HEK293 (cell line): ENCODE measurements around the gene LETM1.

Experiments used
- CTCF ChIA-PET: fragments of 350-600 bp; formaldehyde crosslinking; extraction: SDS; loops from one replicate; lab custom pipeline; 2021; ENCODE audit warnings: antibody characterized with exemption; lab: Yijun Ruan, JAX
- POLR2A ChIA-PET: fragments of 300-600 bp; formaldehyde crosslinking; extraction: SDS; loops from one replicate; lab custom pipeline; 2020; ENCODE audit warnings: antibody characterized with exemption, inconsistent platforms; lab: Yijun Ruan, JAX
- H3K27ac ChIP-seq: fragments of 200-500 bp; sonication (Bioruptor generic); 2 replicates; pipeline ENCODE4 v1.5.1; 2014; ENCODE audit warnings: low read depth, low read length, control low read depth, inconsistent platforms; ENCODE audit errors: extremely low read depth
- H3K36me3 ChIP-seq, 2 experiments: fragments of 200-500 bp in 1 of 2; sonication (Bioruptor generic) in 1 of 2; 1 replicate in 1 of 2; 2 replicates in 1 of 2; pipeline ENCODE4 v1.5.1; 2014 to 2017; ENCODE audit warnings: inconsistent platforms in 2 of 2, low read length in 2 of 2; ENCODE audit not compliant: control insufficient read depth in 2 of 2, insufficient read depth in 1 of 2
- H3K4me1 ChIP-seq: fragments of 200-500 bp; sonication (Bioruptor generic); 2 replicates; pipeline ENCODE4 v1.5.1; 2014; ENCODE audit warnings: mild to moderate bottlenecking, low read length, inconsistent platforms; ENCODE audit not compliant: control insufficient read depth, insufficient read depth
- H3K4me3 ChIP-seq: 2 replicates; pipeline ENCODE4 v1.5.1; 2011; ENCODE audit warnings: low read depth, mild to moderate bottlenecking, control low read depth, low read length, moderate library complexity
- H3K9me3 ChIP-seq: fragments of 200-500 bp; sonication (Bioruptor generic); 2 replicates; pipeline ENCODE4 v1.5.1; 2014; ENCODE audit warnings: low read depth, low read length, inconsistent platforms; ENCODE audit not compliant: control insufficient read depth, insufficient read depth
- HOXD13 ChIP-seq: sonication (generic); formaldehyde crosslinking; IDR thresholded peaks from 2 replicates; pipeline ENCODE4 v1.8.0; 2022; ENCODE audit warnings: missing genetic modification reagents, borderline replicate concordance
- KLF10 ChIP-seq: fragments of 450-650 bp; IDR thresholded peaks from 2 replicates; pipeline ENCODE4 v1.5.1; 2018; ENCODE audit warnings: missing biosample characterization, mild to moderate bottlenecking, missing genetic modification characterization
- SP3 ChIP-seq: fragments of 450-650 bp; formaldehyde crosslinking; IDR thresholded peaks from 2 replicates; pipeline ENCODE4 v1.5.1; 2016; ENCODE audit warnings: missing biosample characterization, missing genetic modification characterization
- YY1 ChIP-seq: fragments of 450-650 bp; formaldehyde crosslinking; IDR thresholded peaks from 2 replicates; pipeline ENCODE4 v1.5.1; 2018; ENCODE audit warnings: missing biosample characterization, missing genetic modification characterization
- ZBTB8A ChIP-seq: fragments of 450-650 bp; formaldehyde crosslinking; IDR thresholded peaks from 2 replicates; pipeline ENCODE4 v1.5.1; 2016; ENCODE audit warnings: missing biosample characterization, missing genetic modification characterization
- ZFP37 ChIP-seq: fragments of 450-650 bp; formaldehyde crosslinking; IDR thresholded peaks from 2 replicates; pipeline ENCODE4 v1.5.1; 2016; ENCODE audit warnings: missing biosample characterization, missing genetic modification characterization
- ZIC2 ChIP-seq: fragments of 450-650 bp; formaldehyde crosslinking; IDR thresholded peaks from 2 replicates; pipeline ENCODE4 v1.5.1; 2016; ENCODE audit warnings: missing biosample characterization, missing genetic modification characterization
- ZNF10 ChIP-seq: fragments of 450-650 bp; formaldehyde crosslinking; IDR thresholded peaks from 2 replicates; pipeline ENCODE4 v1.5.1; 2017; ENCODE audit warnings: missing biosample characterization, missing genetic modification characterization
- ZNF157 ChIP-seq: fragments of 450-650 bp; formaldehyde crosslinking; IDR thresholded peaks from 2 replicates; pipeline ENCODE4 v1.5.1; 2016; ENCODE audit warnings: missing biosample characterization, missing genetic modification characterization
- ZNF248 ChIP-seq: fragments of 450-650 bp; formaldehyde crosslinking; IDR thresholded peaks from 2 replicates; pipeline ENCODE4 v1.5.1; 2017; ENCODE audit warnings: missing biosample characterization, missing genetic modification characterization
- ZNF311 ChIP-seq: fragments of 450-650 bp; formaldehyde crosslinking; IDR thresholded peaks from 2 replicates; pipeline ENCODE4 v1.5.1; 2017; ENCODE audit warnings: missing biosample characterization, missing genetic modification characterization, borderline replicate concordance
- ZNF354C ChIP-seq: fragments of 450-650 bp; formaldehyde crosslinking; IDR thresholded peaks from 2 replicates; pipeline ENCODE4 v1.5.1; 2016; ENCODE audit warnings: missing biosample characterization, missing genetic modification characterization, low read depth, borderline replicate concordance
- ZNF366 ChIP-seq: fragments of 450-650 bp; formaldehyde crosslinking; conservative IDR thresholded peaks from 2 replicates; pipeline ENCODE4 v1.5.1; 2016; ENCODE audit warnings: missing biosample characterization, missing genetic modification characterization
- ZNF423 ChIP-seq: fragments of 450-650 bp; formaldehyde crosslinking; IDR thresholded peaks from 2 replicates; pipeline ENCODE4 v1.5.1; 2016; ENCODE audit warnings: missing biosample characterization, missing genetic modification characterization
- ZNF571 ChIP-seq: fragments of 450-650 bp; formaldehyde crosslinking; IDR thresholded peaks from 2 replicates; pipeline ENCODE4 v1.5.0; 2017; ENCODE audit warnings: missing biosample characterization, missing genetic modification characterization
- ZNF621 ChIP-seq: fragments of 450-650 bp; formaldehyde crosslinking; IDR thresholded peaks from 2 replicates; pipeline ENCODE4 v1.5.1; 2017; ENCODE audit warnings: missing biosample characterization, missing genetic modification characterization
- ZNF658 ChIP-seq: fragments of 450-650 bp; formaldehyde crosslinking; IDR thresholded peaks from 2 replicates; pipeline ENCODE4; 2016; ENCODE audit warnings: missing biosample characterization, missing genetic modification characterization
- ZNF777 ChIP-seq: fragments of 450-650 bp; formaldehyde crosslinking; IDR thresholded peaks from 2 replicates; pipeline ENCODE4 v1.5.1; 2017; ENCODE audit warnings: missing biosample characterization, missing genetic modification characterization, borderline replicate concordance
- ZNF830 ChIP-seq: fragments of 450-650 bp; IDR thresholded peaks from 2 replicates; pipeline ENCODE4 v1.5.0; 2018; ENCODE audit warnings: missing biosample characterization, missing genetic modification characterization, low read depth, mild to moderate bottlenecking, moderate library complexity
- ZXDB ChIP-seq: fragments of 450-650 bp; formaldehyde crosslinking; IDR thresholded peaks from 2 replicates; pipeline ENCODE4 v1.5.1; 2016; ENCODE audit warnings: missing biosample characterization, missing genetic modification characterization
- TF ChIP-seq, protein P1 (sequence below): fragments of 450-650 bp; formaldehyde crosslinking; IDR thresholded peaks from 2 replicates; pipeline ENCODE4 v1.5.1; 2017; ENCODE audit warnings: missing biosample characterization, mild to moderate bottlenecking, missing genetic modification characterization, moderate library complexity
- TF ChIP-seq, protein P2 (sequence below): fragments of 450-650 bp; formaldehyde crosslinking; IDR thresholded peaks from 2 replicates; pipeline ENCODE4 v1.5.1; 2017; ENCODE audit warnings: missing biosample characterization, missing genetic modification characterization
- TF ChIP-seq, protein P3 (sequence below): fragments of 450-650 bp; formaldehyde crosslinking; IDR thresholded peaks from 2 replicates; pipeline ENCODE4 v1.5.1; 2016; ENCODE audit warnings: missing biosample characterization, missing genetic modification characterization
- TF ChIP-seq, protein P4 (sequence below): fragments of 450-650 bp; formaldehyde crosslinking; IDR thresholded peaks from 2 replicates; pipeline ENCODE4 v1.5.1; 2016; ENCODE audit warnings: missing biosample characterization, missing genetic modification characterization, borderline replicate concordance
- TF ChIP-seq, protein P5 (sequence below): fragments of 450-650 bp; formaldehyde crosslinking; IDR thresholded peaks from 2 replicates; pipeline ENCODE4 v1.5.1; 2016; ENCODE audit warnings: missing biosample characterization, missing genetic modification characterization

The LETM1 gene

DNA sequence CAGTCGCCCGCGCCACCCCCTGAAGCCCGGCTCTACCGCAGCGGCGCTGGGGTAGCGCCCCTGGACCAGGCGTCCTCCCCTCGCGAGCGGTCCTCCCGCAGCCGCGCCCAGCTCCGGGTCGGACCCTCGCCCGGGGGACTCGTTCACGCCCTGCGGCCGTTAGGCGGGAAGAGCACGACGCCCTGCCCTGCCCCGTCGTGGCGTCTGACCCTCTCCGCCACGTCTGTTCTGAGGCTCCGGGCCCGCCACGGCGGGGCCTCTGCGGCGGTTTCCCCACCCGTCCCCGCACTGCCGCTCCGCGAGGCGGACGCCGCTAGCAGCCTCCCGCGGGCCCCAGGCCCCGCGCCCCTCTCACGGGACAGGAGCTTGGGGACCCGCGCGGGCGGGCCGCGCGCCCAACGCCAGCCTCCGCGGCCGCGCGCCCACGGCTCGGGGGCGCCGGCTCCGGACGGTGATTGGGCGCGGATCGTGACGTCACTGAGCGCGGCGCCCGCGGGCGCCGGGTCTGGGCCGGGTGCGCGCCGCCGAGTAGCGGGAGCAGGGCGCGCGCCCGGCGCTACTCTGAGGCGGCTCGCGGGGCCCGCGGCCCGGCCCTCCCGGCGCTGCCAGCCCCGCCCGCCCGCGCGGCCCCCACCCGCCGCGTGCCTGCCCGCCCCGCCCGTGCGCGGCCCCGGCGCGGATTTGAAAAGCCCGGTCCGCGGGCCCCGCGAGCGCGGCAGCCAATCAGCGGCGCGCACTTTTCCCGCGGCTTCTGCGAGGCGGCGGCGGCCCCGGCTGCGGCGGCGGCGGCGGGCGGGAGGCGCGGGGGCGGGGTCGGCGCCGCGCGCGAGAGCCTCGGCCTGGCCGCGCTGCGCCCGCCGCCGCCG lies 14.9 kb upstream of the LETM1 start, which contains the start of gene NSD2:
Gene NSD2 (plus strand): TSS at position 816 of the 866 bp plus-strand sequence. CDS start 29,262 bp downstream, outside the sequence.
- H3K9me3 ChIP-seq: no peaks in the 10 kb centered on the region
- H3K4me1 ChIP-seq: no peaks in the 10 kb centered on the region
- ChIA-PET CTCF (interaction anchor here (0.9 kb wide), 1 partner anchor 29 kb away, joined by 3 read pairs; no protein-coding TSS in a partner anchor), POLR2A (interaction anchor here (0.6 to 1.3 kb wide), 4 partner anchors 12 to 150 kb away, joined by 3 to 9 read pairs (median 3); partner anchors contain the start of genes LETM1, TACC3 and TMEM129)
- H3K36me3 ChIP-seq: no peaks in the 10 kb centered on the region; a peak in 1 of 3 replicates
- H3K27ac ChIP-seq: peak within 1 kb of the TSS; percentile 96
- peak within 1 kb of the TSS; percentile 72 for H3K4me3 ChIP-seq
- TF ChIP-seq HOXD13 (CRISPR knock-in tag) (no peak), ZNF571 (tag by site-specific recombination) (no peak), ZIC2 (0 out of 2 replicates have a peak, but pooled peaks have one; percentile 11), ZNF830 (tag by site-specific recombination) (no peak), ZNF423 (tag by site-specific recombination) (no peak), ZNF354C (no peak), ZNF621 (tag by site-specific recombination) (no peak), YY1 (tag by site-specific recombination) (no peak), ZNF157 (no peak), ZXDB (tag by site-specific recombination) (peak; percentile 86), SP3 (tag by site-specific recombination) (peak; percentile 51), ZNF248 (no peak), ZNF658 (tag by site-specific recombination) (no peak), ZBTB8A (tag by site-specific recombination) (peak; percentile 98), KLF10 (tag by site-specific recombination) (peak; percentile 53; the same call in 1 of the 2 replicates), ZNF777 (peak; percentile 55; the same call in 1 of the 2 replicates), ZNF10 (0 out of 2 replicates have a peak, but pooled peaks have one; percentile 6), ZNF366 (tag by site-specific recombination) (no peak), ZFP37 (tag by site-specific recombination) (no peak), ZNF311 (tag by site-specific recombination) (no peak)
- TF ChIP-seq, protein P1, sequence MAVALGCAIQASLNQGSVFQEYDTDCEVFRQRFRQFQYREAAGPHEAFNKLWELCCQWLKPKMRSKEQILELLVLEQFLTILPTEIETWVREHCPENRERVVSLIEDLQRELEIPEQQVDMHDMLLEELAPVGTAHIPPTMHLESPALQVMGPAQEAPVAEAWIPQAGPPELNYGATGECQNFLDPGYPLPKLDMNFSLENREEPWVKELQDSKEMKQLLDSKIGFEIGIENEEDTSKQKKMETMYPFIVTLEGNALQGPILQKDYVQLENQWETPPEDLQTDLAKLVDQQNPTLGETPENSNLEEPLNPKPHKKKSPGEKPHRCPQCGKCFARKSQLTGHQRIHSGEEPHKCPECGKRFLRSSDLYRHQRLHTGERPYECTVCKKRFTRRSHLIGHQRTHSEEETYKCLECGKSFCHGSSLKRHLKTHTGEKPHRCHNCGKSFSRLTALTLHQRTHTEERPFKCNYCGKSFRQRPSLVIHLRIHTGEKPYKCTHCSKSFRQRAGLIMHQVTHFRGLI: peak; percentile 62
- TF ChIP-seq, protein P2, sequence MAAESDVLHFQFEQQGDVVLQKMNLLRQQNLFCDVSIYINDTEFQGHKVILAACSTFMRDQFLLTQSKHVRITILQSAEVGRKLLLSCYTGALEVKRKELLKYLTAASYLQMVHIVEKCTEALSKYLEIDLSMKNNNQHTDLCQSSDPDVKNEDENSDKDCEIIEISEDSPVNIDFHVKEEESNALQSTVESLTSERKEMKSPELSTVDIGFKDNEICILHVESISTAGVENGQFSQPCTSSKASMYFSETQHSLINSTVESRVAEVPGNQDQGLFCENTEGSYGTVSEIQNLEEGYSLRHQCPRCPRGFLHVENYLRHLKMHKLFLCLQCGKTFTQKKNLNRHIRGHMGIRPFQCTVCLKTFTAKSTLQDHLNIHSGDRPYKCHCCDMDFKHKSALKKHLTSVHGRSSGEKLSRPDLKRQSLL (tag by site-specific recombination): no peak; the same call in 1 of the 2 replicates
- TF ChIP-seq, protein P3, sequence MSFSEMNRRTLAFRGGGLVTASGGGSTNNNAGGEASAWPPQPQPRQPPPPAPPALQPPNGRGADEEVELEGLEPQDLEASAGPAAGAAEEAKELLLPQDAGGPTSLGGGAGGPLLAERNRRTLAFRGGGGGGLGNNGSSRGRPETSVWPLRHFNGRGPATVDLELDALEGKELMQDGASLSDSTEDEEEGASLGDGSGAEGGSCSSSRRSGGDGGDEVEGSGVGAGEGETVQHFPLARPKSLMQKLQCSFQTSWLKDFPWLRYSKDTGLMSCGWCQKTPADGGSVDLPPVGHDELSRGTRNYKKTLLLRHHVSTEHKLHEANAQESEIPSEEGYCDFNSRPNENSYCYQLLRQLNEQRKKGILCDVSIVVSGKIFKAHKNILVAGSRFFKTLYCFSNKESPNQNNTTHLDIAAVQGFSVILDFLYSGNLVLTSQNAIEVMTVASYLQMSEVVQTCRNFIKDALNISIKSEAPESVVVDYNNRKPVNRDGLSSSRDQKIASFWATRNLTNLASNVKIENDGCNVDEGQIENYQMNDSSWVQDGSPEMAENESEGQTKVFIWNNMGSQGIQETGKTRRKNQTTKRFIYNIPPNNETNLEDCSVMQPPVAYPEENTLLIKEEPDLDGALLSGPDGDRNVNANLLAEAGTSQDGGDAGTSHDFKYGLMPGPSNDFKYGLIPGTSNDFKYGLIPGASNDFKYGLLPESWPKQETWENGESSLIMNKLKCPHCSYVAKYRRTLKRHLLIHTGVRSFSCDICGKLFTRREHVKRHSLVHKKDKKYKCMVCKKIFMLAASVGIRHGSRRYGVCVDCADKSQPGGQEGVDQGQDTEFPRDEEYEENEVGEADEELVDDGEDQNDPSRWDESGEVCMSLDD (tag by site-specific recombination): peak; percentile 61; the same call in 1 of the 2 replicates
- TF ChIP-seq, protein P4, sequence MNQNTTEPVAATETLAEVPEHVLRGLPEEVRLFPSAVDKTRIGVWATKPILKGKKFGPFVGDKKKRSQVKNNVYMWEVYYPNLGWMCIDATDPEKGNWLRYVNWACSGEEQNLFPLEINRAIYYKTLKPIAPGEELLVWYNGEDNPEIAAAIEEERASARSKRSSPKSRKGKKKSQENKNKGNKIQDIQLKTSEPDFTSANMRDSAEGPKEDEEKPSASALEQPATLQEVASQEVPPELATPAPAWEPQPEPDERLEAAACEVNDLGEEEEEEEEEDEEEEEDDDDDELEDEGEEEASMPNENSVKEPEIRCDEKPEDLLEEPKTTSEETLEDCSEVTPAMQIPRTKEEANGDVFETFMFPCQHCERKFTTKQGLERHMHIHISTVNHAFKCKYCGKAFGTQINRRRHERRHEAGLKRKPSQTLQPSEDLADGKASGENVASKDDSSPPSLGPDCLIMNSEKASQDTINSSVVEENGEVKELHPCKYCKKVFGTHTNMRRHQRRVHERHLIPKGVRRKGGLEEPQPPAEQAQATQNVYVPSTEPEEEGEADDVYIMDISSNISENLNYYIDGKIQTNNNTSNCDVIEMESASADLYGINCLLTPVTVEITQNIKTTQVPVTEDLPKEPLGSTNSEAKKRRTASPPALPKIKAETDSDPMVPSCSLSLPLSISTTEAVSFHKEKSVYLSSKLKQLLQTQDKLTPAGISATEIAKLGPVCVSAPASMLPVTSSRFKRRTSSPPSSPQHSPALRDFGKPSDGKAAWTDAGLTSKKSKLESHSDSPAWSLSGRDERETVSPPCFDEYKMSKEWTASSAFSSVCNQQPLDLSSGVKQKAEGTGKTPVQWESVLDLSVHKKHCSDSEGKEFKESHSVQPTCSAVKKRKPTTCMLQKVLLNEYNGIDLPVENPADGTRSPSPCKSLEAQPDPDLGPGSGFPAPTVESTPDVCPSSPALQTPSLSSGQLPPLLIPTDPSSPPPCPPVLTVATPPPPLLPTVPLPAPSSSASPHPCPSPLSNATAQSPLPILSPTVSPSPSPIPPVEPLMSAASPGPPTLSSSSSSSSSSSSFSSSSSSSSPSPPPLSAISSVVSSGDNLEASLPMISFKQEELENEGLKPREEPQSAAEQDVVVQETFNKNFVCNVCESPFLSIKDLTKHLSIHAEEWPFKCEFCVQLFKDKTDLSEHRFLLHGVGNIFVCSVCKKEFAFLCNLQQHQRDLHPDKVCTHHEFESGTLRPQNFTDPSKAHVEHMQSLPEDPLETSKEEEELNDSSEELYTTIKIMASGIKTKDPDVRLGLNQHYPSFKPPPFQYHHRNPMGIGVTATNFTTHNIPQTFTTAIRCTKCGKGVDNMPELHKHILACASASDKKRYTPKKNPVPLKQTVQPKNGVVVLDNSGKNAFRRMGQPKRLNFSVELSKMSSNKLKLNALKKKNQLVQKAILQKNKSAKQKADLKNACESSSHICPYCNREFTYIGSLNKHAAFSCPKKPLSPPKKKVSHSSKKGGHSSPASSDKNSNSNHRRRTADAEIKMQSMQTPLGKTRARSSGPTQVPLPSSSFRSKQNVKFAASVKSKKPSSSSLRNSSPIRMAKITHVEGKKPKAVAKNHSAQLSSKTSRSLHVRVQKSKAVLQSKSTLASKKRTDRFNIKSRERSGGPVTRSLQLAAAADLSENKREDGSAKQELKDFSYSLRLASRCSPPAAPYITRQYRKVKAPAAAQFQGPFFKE (tag by site-specific recombination): no peak
- TF ChIP-seq, protein P5, sequence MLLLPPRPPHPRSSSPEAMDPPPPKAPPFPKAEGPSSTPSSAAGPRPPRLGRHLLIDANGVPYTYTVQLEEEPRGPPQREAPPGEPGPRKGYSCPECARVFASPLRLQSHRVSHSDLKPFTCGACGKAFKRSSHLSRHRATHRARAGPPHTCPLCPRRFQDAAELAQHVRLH (tag by site-specific recombination): no peak; the same call in 1 of the 2 replicates
